Stimulated activated naive CD4-positive, alpha-beta T cell (primary cell): ENCODE data around the gene RAB13.

ENCODE experiments used
- DNase-seq, 6 experiments: peaks; one replicate each; lab custom pipeline; 2025; lab: John Stamatoyannopoulos, UW

RAB13 gene

GRCh38 chr1:153978274-153978909, 7.7 kb downstream of the RAB13 start:
- no peak for DNase-seq

- DNase-seq: peak; percentile 64 to 81 (median 76)
These were observed 8.6 kb downstream of the RAB13 start, which contains the start of gene JTB for GRCh38 chr1:153977250-153978240. JTB (minus strand) TSS chr1:153977674; CDS start chr1:153977252, 422 bp downstream.

GRCh38 chr1:153976819-153977249, 9.3 kb downstream of the RAB13 start:
- DNase-seq: peak in 1 of 6 experiments; percentile 56

- DNase-seq: no peak
These were observed 12.6 kb downstream of the RAB13 start for GRCh38 chr1:153973525-153973924.

- no peak for DNase-seq
These were observed 13.1 kb downstream of the RAB13 start for GRCh38 chr1:153973071-153973470.

- DNase-seq: no peak
These were observed 15.8 kb downstream of the RAB13 start for GRCh38 chr1:153970346-153970745.

GRCh38 chr1:153968972-153969371, 17.2 kb downstream of the RAB13 start:
- no peak for DNase-seq

- no peak for DNase-seq
These were observed 17.7 kb downstream of the RAB13 start for GRCh38 chr1:153968408-153968807.

- DNase-seq: peak in 1 of 6 experiments; percentile 45
These were observed 18.2 kb downstream of the RAB13 start for GRCh38 chr1:153968000-153968363.

GRCh38 chr1:153967107-153967999, 18.8 kb downstream of the RAB13 start, which contains the start of gene CREB3L4:
CREB3L4 (plus strand) TSS chr1:153967902; CDS start chr1:153968526, 624 bp downstream.
- DNase-seq: peak; percentile 69 to 87 (median 81)

- DNase-seq: peak in 1 of 6 experiments; percentile 42
These were observed 22.2 kb downstream of the RAB13 start for GRCh38 chr1:153963850-153964331.

- peak; percentile 80 to 97 (median 90) for DNase-seq
These were observed 22.9 kb downstream of the RAB13 start, which contains the start of gene SLC39A1 for GRCh38 chr1:153963030-153963849. SLC39A1 (minus strand) TSS chr1:153963537; CDS start chr1:153962715, 822 bp downstream.

GRCh38 chr1:153962088-153963029, 23.8 kb downstream of the RAB13 start:
- DNase-seq: no peak

GRCh38 chr1:153961421-153961820, 24.7 kb downstream of the RAB13 start:
- no peak for DNase-seq

GRCh38 chr1:153960206-153960605, 25.9 kb downstream of the RAB13 start:
- no peak for DNase-seq

GRCh38 chr1:153959454-153959853, 26.7 kb downstream of the RAB13 start:
- no peak for DNase-seq

- no peak for DNase-seq
These were observed 27.2 kb downstream of the RAB13 start for GRCh38 chr1:153958961-153959260.

GRCh38 chr1:153958111-153958960, 27.8 kb downstream of the RAB13 start, which contains the start of gene CRTC2:
CRTC2 (minus strand) TSS chr1:153958612; CDS start chr1:153958497, 115 bp downstream.
- peak; percentile 93 to 97 (median 95) for DNase-seq
